Activated gamma-delta T cell (primary cell): Measurements from ENCODE around the gene PHKA1.
"Not testable (repeated sequence)": the region's sequence is repeated elsewhere in the genome, so short reads cannot be mapped to it uniquely, and the experiment has no call there.

Experiments used
- DNase-seq: peaks from one replicate; lab custom pipeline; 2025; lab: John Stamatoyannopoulos, UW

The PHKA1 gene

DNA sequence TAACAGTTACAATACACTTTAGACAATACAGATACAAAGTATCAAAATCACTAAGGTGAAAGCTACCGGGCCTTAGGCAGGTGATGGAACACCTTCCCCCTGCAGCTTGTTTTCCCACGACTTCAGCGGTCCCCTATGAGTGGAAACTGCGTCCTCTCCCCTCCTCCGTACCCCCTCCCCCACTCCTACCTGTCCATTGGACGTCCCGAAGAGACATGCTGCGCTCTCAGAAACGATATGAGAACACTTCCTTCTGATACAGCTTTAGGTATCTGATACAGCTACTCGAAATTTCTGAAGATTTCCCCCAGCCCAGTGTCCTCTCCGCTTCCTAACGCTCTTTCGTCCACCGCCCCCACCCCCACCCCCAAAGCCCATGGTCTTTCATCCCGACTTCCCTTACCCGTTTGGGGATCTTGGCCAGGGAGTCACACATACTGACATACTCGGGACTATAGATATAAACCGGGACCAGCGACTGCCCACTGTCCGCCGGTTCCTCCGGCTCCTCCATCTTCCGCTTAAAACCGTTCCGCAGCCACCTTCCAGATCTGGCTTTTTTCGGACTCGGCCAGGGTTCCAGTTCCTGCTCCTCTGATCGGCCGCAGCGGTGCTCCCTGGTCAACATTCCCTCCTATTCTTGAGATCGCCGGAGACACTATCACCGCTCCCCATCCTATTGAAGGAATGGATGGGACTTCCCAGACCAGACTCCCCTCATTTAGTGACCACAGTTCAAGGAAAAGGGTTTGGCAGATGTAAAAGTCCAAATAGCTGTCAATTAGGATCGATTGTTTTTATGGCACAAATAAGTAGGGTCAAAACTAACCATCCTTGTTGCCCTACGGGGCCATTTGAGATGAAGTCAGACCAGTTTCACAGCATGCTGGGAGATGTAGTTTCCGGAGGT is 141.6 kb downstream of the PHKA1 start, which contains the start of gene HDAC8:
Gene HDAC8 (minus strand): TSS at position 596 of the 910 bp plus-strand sequence. CDS start 82 bp downstream, at position 514.
- DNase-seq = no peak

DNA sequence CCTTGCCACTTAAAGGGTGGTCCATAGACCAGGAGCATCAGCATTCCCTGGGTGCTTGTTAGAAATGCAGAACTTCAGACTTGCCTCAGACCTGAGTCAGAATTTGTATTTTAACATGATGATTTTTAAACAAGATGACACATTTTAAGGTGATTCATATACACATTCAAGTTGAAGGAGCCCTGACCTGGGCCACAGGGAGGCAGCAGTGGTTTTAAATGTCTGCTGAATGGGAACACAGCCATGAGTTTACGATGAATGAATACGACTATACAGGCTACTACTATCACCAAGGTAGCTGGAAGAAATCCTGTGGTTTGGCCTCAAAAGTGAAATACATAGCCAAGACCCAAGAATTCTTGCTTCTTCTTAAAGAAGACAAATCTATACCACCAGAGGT is 144.3 kb downstream of the PHKA1 start:
- DNase-seq = no peak

DNA sequence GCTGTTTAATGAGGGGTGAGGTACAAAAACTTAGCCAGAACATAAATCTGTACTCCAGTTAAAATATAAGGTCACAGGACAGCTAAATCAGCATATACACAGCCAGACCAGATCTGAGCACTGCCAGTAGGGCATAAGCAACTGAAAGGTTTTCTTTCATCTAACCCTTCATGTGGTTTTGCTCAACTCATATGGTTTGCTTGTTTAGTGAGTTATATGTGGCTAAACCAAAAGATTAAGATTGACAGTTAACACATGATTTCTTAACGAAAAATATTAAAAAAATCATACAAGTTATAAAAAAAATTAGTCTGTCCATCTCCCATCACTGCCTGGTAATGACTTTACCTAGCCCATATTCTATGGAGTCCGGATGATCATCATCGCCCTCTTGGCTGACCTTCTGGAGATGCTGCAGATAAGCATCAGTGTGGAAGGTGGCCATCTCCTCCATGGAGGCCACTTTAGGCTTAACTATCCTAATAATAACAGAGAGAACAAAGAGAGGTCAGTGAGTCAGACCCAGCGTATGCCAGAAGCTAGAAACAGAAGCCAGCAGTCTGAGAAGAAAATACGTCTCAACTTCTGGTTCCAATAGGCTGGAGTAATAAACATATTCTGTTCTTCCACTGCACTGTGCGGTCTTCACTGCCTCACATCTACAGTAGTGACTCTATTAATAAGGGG is 145.6 kb downstream of the PHKA1 start:
- DNase-seq = no peak

DNA sequence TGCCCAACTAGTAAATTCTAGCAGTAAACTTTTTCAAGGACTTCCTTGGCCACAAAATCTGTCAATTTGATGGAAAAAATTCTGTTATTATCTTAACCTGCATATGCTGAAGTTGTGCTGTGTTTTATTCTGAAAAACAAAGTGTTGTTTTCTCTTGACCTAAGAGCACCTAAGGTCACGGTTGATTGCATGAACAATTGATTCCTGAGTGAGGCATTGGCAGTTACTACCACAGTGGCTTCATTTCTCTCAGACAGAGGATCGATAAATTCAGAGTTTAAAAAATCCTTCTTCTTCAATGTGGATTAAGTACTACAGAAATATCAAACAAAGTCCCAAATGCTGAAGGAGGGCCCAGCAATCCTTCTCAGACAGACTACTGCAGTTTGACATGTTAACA is 147.7 kb downstream of the PHKA1 start:
- DNase-seq = no peak

DNA sequence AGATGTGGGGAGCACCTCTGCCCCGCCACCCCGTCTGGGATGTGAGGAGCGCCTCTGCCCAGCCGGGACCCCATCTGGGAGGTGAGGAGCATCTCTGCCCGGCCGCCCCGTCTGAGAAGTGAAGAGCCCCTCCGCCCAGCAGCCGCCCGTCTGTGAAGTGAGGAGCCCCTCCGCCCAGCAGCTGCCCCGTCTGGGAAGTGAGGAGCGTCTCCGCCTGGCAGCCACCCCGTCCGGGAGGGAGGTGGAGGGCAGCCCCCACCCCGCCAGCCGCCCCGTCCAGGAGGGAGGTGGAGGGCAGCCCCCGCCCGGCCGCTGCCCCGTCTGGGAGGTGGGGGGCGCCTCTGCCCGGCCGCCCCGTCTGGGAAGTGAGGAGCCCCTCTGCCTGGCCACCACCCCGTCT is 154.5 kb downstream of the PHKA1 start:
- DNase-seq = not testable (repeated sequence)

DNA sequence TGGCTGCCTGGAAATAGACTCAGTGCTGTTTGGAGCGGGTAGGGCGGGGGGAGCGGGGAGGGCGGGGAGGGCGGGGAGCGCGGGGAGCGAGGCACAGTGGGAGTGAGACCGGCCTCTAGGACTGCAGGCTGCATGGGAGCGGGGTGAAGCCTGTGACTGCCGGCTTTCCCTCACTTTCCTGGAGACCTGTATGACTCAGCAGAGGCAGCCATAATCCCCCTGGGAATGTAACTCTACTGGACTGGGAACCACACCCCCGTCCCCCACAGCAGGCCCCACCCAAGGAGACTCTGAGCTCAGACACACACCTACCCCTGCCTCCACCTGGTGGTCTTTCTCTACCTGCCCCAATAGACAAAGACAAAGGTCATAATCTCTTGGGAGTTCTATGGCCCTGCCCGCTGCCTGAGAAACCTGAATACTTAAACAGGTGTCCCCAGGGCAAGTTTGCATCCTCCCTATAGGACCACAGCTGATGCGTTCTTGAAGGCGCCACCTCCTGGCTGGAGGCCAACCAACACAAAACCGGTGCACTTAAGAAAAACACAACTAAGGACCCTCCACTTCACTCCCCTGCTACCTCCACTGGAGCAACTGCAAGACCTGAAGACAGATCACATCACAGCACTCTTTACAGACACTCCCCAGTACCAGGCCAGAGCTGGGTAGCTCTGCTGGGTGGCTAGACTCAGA is 159.5 kb downstream of the PHKA1 start:
- no peak for DNase-seq

DNA sequence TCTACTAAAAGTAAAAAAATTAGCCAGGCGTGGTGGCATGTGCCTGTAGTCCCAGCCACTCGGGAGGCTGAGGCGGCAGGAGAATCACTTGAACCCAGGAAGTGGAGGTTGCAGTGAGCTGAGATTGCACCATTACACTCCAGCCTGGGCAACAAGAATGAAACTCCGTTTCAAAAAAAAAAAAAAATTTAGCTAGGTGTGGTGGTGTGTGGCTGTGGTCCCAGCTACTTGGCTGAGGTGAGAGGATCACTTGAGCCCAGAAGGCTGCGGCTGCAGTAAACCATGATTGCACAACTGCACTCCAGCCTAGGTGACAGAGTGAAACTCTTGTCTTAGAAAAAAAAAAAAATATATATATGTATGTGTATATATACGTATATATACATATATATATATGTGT is 161.7 kb downstream of the PHKA1 start:
- DNase-seq = not testable (repeated sequence)

DNA sequence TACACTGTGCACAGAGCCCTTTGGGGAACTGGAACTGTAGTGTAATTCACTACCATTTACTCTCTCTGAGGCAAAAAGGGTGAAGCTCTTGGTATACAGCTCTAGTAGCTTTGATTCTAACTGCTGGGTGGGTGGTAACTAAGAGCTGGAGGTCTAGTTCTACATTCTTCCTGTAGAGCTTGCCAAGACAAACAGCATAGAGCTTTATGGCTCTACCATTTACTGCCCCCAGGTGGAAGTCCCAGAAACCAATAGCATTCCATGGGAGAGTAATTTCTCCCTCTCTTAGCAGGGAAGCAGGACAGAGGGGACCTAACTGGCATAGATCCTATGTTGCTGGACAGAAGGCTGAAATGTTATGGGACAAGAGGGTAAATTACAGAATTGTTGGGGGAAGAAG is 168.1 kb downstream of the PHKA1 start:
- DNase-seq = no peak

DNA sequence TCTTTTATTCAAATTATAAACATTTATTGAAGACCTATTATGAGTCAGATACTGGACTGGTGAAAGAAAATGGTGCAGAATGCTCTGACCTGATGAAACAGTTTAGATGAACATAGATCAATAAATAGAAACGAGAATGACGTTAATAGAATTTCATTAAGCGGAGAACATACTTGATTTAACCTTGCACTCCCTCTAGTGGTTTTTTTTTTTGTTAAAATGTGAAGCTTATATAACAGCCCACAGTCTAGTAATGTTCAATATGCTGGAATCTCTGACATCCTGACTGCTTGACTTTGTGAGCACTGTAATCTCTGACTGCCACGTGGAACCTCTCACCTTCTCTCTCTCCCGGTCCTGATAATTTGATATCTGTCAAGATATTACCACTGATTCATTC is 173.8 kb downstream of the PHKA1 start:
- DNase-seq = no peak

DNA sequence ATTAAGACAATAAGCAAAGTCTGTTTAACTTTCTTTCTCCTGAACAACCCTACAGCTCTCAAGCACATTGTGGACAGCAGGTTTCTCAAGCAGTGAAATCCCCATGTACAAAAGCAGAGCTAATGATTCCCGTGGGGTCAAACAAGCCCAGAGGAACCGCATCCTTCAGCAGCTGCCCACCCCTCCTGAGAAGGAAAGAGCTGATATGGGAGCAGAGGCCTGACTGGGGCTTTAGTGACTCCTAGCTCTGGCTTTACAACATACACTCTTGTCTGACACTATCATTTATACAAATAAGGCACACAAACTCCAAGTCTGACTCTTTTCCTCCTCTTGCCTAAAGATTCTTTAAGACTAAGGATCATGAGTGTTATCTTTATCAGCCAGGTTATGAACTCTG is 174.3 kb downstream of the PHKA1 start:
- DNase-seq = no peak

DNA sequence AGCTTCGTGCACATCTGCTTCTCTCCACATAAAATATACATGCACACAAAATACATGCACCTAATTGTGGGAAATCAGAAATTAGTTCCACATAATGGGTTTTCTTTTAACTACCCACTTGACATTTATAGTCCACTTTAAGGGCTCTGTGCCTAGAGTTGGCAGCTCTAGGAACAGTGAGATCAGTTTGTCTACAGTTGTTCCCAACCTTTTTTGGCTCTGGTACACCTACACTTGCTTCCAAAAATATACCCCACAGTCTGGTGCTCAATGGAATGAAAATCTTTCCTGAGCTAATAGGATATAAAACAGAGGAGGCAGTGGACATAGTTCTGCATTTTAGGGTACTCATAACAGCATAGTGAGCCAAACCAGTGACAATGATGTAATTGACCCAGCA is 177.6 kb downstream of the PHKA1 start:
- DNase-seq = no peak

DNA sequence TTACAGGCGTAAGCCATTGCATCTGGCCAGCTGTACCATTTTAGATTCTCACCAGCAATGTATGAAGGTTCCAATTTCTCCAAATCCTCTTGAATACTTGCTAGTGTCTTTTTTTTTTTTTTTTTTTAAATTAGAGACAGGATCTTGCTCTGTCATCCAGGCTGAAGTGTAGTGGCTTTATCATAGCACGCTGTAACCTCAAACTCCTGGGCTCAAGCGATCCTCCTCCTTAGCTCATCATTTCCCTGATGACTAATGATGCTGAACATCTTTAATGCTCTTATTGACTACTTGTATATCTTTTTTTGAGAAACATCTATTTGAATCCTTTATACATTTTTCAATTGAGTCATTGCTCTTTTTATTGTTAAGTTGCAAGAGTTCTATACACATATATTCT is 181.7 kb downstream of the PHKA1 start:
- no peak for DNase-seq
